ENCODE data around the gene CTSC. TPM values are rescaled to one million over a fixed set of nuclear protein-coding genes. Genes with fewer than 3 reads are reported as not detected.

The CTSC gene
- polyA plus RNA-seq, 1 of the 3 experiments (the other 2 are of a cell fraction), result 104 TPM

DNA sequence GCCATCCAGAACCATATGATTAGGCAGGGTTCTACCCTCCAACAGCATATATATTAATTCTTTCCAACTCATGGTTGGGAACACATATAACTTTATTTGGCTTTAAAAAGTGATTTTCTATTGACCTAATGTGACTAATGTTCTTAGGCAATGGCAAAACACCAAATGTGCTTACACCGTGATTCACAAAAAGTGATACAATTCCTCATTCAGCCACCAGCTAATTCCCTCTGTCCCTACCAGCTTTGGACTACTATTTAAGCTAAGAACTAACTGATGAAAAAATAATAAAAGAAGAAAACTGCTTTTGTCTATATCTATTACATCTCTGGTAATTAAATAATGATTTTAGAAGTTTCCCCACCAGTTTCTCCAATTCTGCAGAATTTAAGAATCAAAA, 4.7 kb downstream of the CTSC start:
- ChIA-PET CTCF (interaction anchor here (0.6 kb wide), 1 partner anchor 96 kb away, joined by 4 read pairs; no protein-coding TSS in a partner anchor), POLR2A (no interaction called here)
- no peaks in the 10 kb centered on the region for H4K20me1 ChIP-seq (ENCODE audit: insufficient read depth)
- H3K9me2 ChIP-seq, result no peaks in the 10 kb centered on the region
- TF ChIP-seq, protein P1, sequence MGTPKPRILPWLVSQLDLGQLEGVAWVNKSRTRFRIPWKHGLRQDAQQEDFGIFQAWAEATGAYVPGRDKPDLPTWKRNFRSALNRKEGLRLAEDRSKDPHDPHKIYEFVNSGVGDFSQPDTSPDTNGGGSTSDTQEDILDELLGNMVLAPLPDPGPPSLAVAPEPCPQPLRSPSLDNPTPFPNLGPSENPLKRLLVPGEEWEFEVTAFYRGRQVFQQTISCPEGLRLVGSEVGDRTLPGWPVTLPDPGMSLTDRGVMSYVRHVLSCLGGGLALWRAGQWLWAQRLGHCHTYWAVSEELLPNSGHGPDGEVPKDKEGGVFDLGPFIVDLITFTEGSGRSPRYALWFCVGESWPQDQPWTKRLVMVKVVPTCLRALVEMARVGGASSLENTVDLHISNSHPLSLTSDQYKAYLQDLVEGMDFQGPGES (IDR thresholded peaks at IDR 0.05; ENCODE audit: low read depth, low read length), result no peak
- TF ChIP-seq, protein P2, sequence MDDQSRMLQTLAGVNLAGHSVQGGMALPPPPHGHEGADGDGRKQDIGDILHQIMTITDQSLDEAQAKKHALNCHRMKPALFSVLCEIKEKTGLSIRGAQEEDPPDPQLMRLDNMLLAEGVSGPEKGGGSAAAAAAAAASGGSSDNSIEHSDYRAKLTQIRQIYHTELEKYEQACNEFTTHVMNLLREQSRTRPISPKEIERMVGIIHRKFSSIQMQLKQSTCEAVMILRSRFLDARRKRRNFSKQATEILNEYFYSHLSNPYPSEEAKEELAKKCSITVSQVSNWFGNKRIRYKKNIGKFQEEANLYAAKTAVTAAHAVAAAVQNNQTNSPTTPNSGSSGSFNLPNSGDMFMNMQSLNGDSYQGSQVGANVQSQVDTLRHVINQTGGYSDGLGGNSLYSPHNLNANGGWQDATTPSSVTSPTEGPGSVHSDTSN (IDR thresholded peaks at IDR 0.05), result no peak
- no peak for TF ChIP-seq JUND (IDR thresholded peaks at IDR 0.05)
- TF ChIP-seq RCOR1 (IDR thresholded peaks at IDR 0.05; ENCODE audit: low read length), result no peak
- TF ChIP-seq, protein P3, sequence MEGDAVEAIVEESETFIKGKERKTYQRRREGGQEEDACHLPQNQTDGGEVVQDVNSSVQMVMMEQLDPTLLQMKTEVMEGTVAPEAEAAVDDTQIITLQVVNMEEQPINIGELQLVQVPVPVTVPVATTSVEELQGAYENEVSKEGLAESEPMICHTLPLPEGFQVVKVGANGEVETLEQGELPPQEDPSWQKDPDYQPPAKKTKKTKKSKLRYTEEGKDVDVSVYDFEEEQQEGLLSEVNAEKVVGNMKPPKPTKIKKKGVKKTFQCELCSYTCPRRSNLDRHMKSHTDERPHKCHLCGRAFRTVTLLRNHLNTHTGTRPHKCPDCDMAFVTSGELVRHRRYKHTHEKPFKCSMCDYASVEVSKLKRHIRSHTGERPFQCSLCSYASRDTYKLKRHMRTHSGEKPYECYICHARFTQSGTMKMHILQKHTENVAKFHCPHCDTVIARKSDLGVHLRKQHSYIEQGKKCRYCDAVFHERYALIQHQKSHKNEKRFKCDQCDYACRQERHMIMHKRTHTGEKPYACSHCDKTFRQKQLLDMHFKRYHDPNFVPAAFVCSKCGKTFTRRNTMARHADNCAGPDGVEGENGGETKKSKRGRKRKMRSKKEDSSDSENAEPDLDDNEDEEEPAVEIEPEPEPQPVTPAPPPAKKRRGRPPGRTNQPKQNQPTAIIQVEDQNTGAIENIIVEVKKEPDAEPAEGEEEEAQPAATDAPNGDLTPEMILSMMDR (IDR thresholded peaks at IDR 0.05), result no peak
- TF ChIP-seq CHD2 (IDR thresholded peaks at IDR 0.05; ENCODE audit: low read length, partially characterized antibody), result no peak
- TF ChIP-seq GABPA (IDR thresholded peaks at IDR 0.05; ENCODE audit: low read depth), result no peak
- no peak for TF ChIP-seq FOXJ3 (CRISPR knock-in tag; IDR thresholded peaks at IDR 0.05)
- no peak for TF ChIP-seq FOSL2 (IDR thresholded peaks at IDR 0.05; ENCODE audit: borderline replicate concordance, low read depth)
- H3K9ac ChIP-seq, result no peak overlapping the region
- no peak overlapping the region for H3K27ac ChIP-seq (ENCODE audit: low read depth in 2 of 2, low read length in 1 of 2)
- DNase-seq, result no peak
- WGBS (ENCODE audit: low lambda C conversion rate), result 88% methylated on average over 1 of the region's 1 CpG
- no peaks in the 10 kb centered on the region for H3K27me3 ChIP-seq (ENCODE audit: insufficient read depth)
- H3K4me2 ChIP-seq, result no peak overlapping the region
- H3F3A ChIP-seq (replicated peaks; ENCODE audit: insufficient read depth), result no peaks in the 10 kb centered on the region
- peaks cover 0 to 4% of the 10 kb centered on the region in 2 experiments; a peak in 1 of 4 replicates for H3K4me1 ChIP-seq (ENCODE audit: control insufficient read depth in 1 of 2, insufficient read depth in 2 of 2, low read depth in 1 of 2, low read length in 1 of 2)
- no peak overlapping the region for H2AFZ ChIP-seq (ENCODE audit: low read depth)
- peaks cover 27 to 46% of the 10 kb centered on the region in 2 experiments for H3K36me3 ChIP-seq (replicated peaks in 1 of 2; ENCODE audit: control insufficient read depth in 1 of 2, insufficient read depth in 2 of 2, low read length in 1 of 2)
- H3K79me2 ChIP-seq (ENCODE audit: insufficient read depth), result peaks cover 31% of the 10 kb centered on the region
- H3K9me3 ChIP-seq, result no peaks in the 10 kb centered on the region
- no peak overlapping the region for H3K4me3 ChIP-seq (ENCODE audit: low read depth in 2 of 2, low read length in 1 of 2)

GRCh38 chr11:88330826-88331428, 6.6 kb downstream of the CTSC start:
- Histone ChIP-seq H3K9ac (no peak overlapping the region), H3K9me2 (no peaks in the 10 kb centered on the region), H3K4me2 (no peak overlapping the region), H3K27me3 (ENCODE audit: insufficient read depth) (no peaks in the 10 kb centered on the region), H3K9me3 (no peaks in the 10 kb centered on the region), H4K20me1 (ENCODE audit: insufficient read depth) (no peaks in the 10 kb centered on the region), H3K4me1 (ENCODE audit: control insufficient read depth in 1 of 2, insufficient read depth in 2 of 2, low read depth in 1 of 2, low read length in 1 of 2) (peaks cover 0 to 4% of the 10 kb centered on the region in 2 experiments; a peak in 1 of 4 replicates), H2AFZ (ENCODE audit: low read depth) (no peak overlapping the region), H3K4me3 (ENCODE audit: low read depth in 2 of 2, low read length in 1 of 2) (no peak overlapping the region), H3K27ac (ENCODE audit: low read depth in 2 of 2, low read length in 1 of 2) (no peak overlapping the region), H3F3A (replicated peaks; ENCODE audit: insufficient read depth) (no peaks in the 10 kb centered on the region), H3K79me2 (ENCODE audit: insufficient read depth) (peaks cover 16% of the 10 kb centered on the region), H3K36me3 (replicated peaks in 1 of 2; ENCODE audit: control insufficient read depth in 1 of 2, insufficient read depth in 2 of 2, low read length in 1 of 2) (peaks cover 30 to 46% of the 10 kb centered on the region in 2 experiments)
- ChIA-PET POLR2A (no interaction called here), CTCF (no interaction called here)
- DNase-seq, result no peak
- 96% methylated on average over 5 of the region's 5 CpGs for WGBS (ENCODE audit: low lambda C conversion rate)
- TF ChIP-seq POLR2AphosphoS5 (IDR thresholded peaks at IDR 0.05; ENCODE audit: low read depth, low read length), result no peak
- no peak for TF ChIP-seq YY1 (IDR thresholded peaks at IDR 0.05; ENCODE audit: low read depth)
- no peak for TF ChIP-seq EZH2phosphoT487 (IDR thresholded peaks at IDR 0.05; ENCODE audit: borderline replicate concordance, low read depth)
- no peak for TF ChIP-seq REST (IDR thresholded peaks at IDR 0.05; ENCODE audit: low read depth, low read length)
- no peak for TF ChIP-seq MEF2A (IDR thresholded peaks at IDR 0.05; ENCODE audit: borderline replicate concordance, low read depth)
- no peak for TF ChIP-seq TAF1 (IDR thresholded peaks at IDR 0.05; ENCODE audit: borderline replicate concordance, low read depth, low read length)
- no peak for TF ChIP-seq CHD2 (IDR thresholded peaks at IDR 0.05; ENCODE audit: low read length, partially characterized antibody)
- no peak for TF ChIP-seq FOXM1 (IDR thresholded peaks at IDR 0.05; ENCODE audit: low read depth)
- TF ChIP-seq, protein P4, sequence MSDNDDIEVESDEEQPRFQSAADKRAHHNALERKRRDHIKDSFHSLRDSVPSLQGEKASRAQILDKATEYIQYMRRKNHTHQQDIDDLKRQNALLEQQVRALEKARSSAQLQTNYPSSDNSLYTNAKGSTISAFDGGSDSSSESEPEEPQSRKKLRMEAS (IDR thresholded peaks at IDR 0.05; ENCODE audit: low read depth), result no peak
- no peak for TF ChIP-seq EP300 (IDR thresholded peaks at IDR 0.05; ENCODE audit: borderline replicate concordance in 1 of 2, low read depth in 1 of 2, low read length in 1 of 2)
- no peak for TF ChIP-seq FOXJ3 (CRISPR knock-in tag; IDR thresholded peaks at IDR 0.05)
- no peak for TF ChIP-seq GATA2 (CRISPR knock-in tag; IDR thresholded peaks at IDR 0.05)
- TF ChIP-seq JUND (IDR thresholded peaks at IDR 0.05), result no peak
- no peak for TF ChIP-seq TEAD4 (IDR thresholded peaks at IDR 0.05; ENCODE audit: borderline replicate concordance, insufficient read depth)
